ACC112 (cell line): Measurements from ENCODE around the gene PDGFD.
"Not testable (repeated sequence)": the region's sequence is repeated elsewhere in the genome, so short reads cannot be mapped to it uniquely, and the experiment has no call there.

Source experiments
- H2AFZ ChIP-seq: fragments of 200-600 bp; sonication (generic); one replicate; pipeline ENCODE4 v1.6.0; 2017; ENCODE audit warnings: antibody characterized with exemption, low read length; ENCODE audit not compliant: unreplicated experiment
- H3K27ac ChIP-seq: fragments of 200-600 bp; sonication (generic); 2 replicates; pipeline ENCODE4 v1.5.1; 2014; ENCODE audit warnings: low read depth, mild to moderate bottlenecking, antibody characterized with exemption, low read length, moderate library complexity
- H3K27me3 ChIP-seq: fragments of 200-600 bp; sonication (generic); 2 replicates; pipeline ENCODE4 v1.6.1; 2014; ENCODE audit warnings: mild to moderate bottlenecking, antibody characterized with exemption, low read length, moderate library complexity, mixed read lengths; ENCODE audit not compliant: insufficient read depth
- H3K36me3 ChIP-seq: fragments of 200-600 bp; sonication (generic); 2 replicates; pipeline ENCODE4 v1.6.1; 2016; ENCODE audit warnings: mild to moderate bottlenecking, antibody characterized with exemption, low read length, moderate library complexity, mixed read lengths; ENCODE audit not compliant: insufficient read depth
- H3K4me1 ChIP-seq: fragments of 200-600 bp; sonication (generic); one replicate; pipeline ENCODE4 v1.6.1; 2016; ENCODE audit warnings: low read length, mixed read lengths; ENCODE audit not compliant: insufficient read depth, unreplicated experiment, control insufficient read depth
- H3K4me3 ChIP-seq: fragments of 200-600 bp; sonication (generic); 2 replicates; pipeline ENCODE4 v1.5.1; 2014; ENCODE audit warnings: mild to moderate bottlenecking, low read depth, low read length
- H3K79me2 ChIP-seq: fragments of 200-600 bp; sonication (generic); one replicate; pipeline ENCODE4 v1.6.0; 2016; ENCODE audit warnings: low read length; ENCODE audit not compliant: control insufficient read depth, unreplicated experiment, insufficient read depth

The PDGFD gene

GRCh38 chr11:104057908-104058307 is 106.0 kb downstream of the PDGFD start:
- no peak overlapping the region for H3K27ac ChIP-seq
- no peaks in the 10 kb centered on the region for H3K79me2 ChIP-seq
- no peak overlapping the region for H2AFZ ChIP-seq
- no peaks in the 10 kb centered on the region for H3K4me1 ChIP-seq
- no peaks in the 10 kb centered on the region for H3K36me3 ChIP-seq
- no peaks in the 10 kb centered on the region for H3K27me3 ChIP-seq
- no peak overlapping the region for H3K4me3 ChIP-seq

GRCh38 chr11:104055596-104055995 is 108.4 kb downstream of the PDGFD start:
- Histone ChIP-seq H2AFZ (no peak overlapping the region), H3K79me2 (no peaks in the 10 kb centered on the region), H3K27ac (no peak overlapping the region), H3K4me1 (no peaks in the 10 kb centered on the region), H3K4me3 (no peak overlapping the region), H3K36me3 (no peaks in the 10 kb centered on the region), H3K27me3 (0 out of 2 replicates have a peak, but pooled peaks cover 2% of the 10 kb centered on the region)

- Histone ChIP-seq H3K4me1 (no peaks in the 10 kb centered on the region), H3K27me3 (0 out of 2 replicates have a peak, but pooled peaks cover 2% of the 10 kb centered on the region), H3K4me3 (no peak overlapping the region), H3K79me2 (no peaks in the 10 kb centered on the region), H3K27ac (no peak overlapping the region), H3K36me3 (no peaks in the 10 kb centered on the region), H2AFZ (no peak overlapping the region)
Measured at GRCh38 chr11:104054911-104055529, 108.9 kb downstream of the PDGFD start.

GRCh38 chr11:104053743-104054478 is 110.0 kb downstream of the PDGFD start:
- Histone ChIP-seq H3K4me1 (no peaks in the 10 kb centered on the region), H2AFZ (no peak overlapping the region), H3K4me3 (no peak overlapping the region), H3K27ac (no peak overlapping the region), H3K36me3 (no peaks in the 10 kb centered on the region), H3K79me2 (no peaks in the 10 kb centered on the region), H3K27me3 (0 out of 2 replicates have a peak, but pooled peaks cover 2% of the 10 kb centered on the region)

GRCh38 chr11:104051778-104052177 is 112.2 kb downstream of the PDGFD start:
- Histone ChIP-seq H2AFZ (no peak overlapping the region), H3K27me3 (0 out of 2 replicates have a peak, but pooled peaks cover 2% of the 10 kb centered on the region), H3K79me2 (no peaks in the 10 kb centered on the region), H3K27ac (no peak overlapping the region), H3K36me3 (no peaks in the 10 kb centered on the region), H3K4me3 (no peak overlapping the region), H3K4me1 (no peaks in the 10 kb centered on the region)

DNA sequence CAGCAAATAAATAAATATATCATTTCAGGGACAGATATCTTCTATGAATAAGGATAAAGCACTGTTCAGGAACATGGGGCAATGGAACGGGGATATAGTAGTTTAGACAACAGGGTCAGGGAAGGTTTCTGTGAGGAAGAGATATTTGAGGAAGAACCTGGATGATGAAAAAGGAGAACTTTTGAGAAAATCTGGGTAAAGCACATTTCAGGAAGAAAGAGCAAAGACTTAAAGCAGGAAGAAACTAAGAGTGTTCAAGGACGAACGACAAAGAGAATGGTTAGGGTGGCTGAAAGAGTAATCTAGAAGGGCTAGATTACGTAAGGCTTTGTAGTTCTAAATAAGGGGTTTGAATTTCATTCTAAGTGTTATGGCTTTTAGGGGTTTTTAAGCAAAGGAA is 114.8 kb downstream of the PDGFD start:
- Histone ChIP-seq H3K4me1 (no peaks in the 10 kb centered on the region), H3K4me3 (no peak overlapping the region), H3K79me2 (no peaks in the 10 kb centered on the region), H3K27ac (no peak overlapping the region), H2AFZ (no peak overlapping the region), H3K36me3 (no peaks in the 10 kb centered on the region), H3K27me3 (0 out of 2 replicates have a peak, but pooled peaks cover 2% of the 10 kb centered on the region)

DNA sequence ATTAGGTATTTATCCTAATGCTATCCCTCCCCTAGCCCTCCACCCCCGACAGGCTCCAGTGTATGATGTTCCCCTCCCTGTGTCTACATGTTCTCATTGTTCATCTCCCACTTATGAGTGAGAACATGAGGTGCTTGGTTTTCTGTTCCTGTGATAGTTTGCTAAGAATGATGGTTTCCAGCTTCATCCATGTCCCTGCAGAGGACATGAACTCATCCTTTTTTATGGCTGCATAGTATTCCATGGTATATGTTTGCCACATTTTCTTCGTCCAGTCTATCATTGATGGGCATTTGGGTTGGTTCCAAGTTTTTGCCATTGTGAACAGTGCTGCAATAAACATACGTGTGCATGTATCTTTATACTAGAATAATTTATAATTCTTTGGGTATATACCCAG is 117.1 kb downstream of the PDGFD start:
- not testable (repeated sequence) for H3K79me2 ChIP-seq, H3K4me1 ChIP-seq, H3K36me3 ChIP-seq, H3K4me3 ChIP-seq, H3K27ac ChIP-seq, H2AFZ ChIP-seq, H3K27me3 ChIP-seq

GRCh38 chr11:104046331-104046730 is 117.6 kb downstream of the PDGFD start:
- Histone ChIP-seq H3K4me3 (no peak overlapping the region), H3K27ac (no peak overlapping the region), H2AFZ (no peak overlapping the region), H3K79me2 (no peaks in the 10 kb centered on the region), H3K36me3 (no peaks in the 10 kb centered on the region), H3K4me1 (no peaks in the 10 kb centered on the region), H3K27me3 (no peaks in the 10 kb centered on the region)

DNA sequence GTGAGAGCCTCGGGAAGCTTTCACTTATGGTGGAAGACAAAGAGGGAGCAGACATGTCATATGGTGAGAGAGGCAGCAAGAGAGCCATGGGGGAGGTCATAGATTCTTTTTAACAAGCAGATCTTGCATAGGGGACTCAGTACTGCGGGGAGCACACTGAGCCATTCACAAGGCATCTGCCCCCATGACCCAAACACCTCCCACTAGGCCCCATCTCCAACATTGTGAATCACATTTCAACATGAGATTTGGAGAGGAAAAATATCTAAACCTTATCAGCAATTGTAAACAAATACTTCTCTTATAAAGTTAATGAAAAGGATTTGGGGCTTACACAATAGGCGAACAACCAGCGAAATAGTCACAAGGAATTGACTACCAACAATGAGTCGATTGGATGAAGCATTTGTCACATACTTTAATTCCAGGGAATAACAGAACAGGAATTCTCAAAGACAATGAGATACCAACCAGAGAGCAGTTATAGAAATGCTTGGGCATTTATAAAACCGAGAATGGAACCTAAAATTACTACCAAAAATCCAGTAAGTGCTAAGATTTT is 120.2 kb downstream of the PDGFD start:
- Histone ChIP-seq H3K79me2 (no peaks in the 10 kb centered on the region), H3K36me3 (no peaks in the 10 kb centered on the region), H3K27ac (no peak overlapping the region), H3K4me1 (no peaks in the 10 kb centered on the region), H3K27me3 (no peaks in the 10 kb centered on the region), H3K4me3 (no peak overlapping the region), H2AFZ (no peak overlapping the region)

- Histone ChIP-seq H3K4me3 (no peak overlapping the region), H3K27ac (no peak overlapping the region), H2AFZ (no peak overlapping the region), H3K27me3 (no peaks in the 10 kb centered on the region), H3K36me3 (no peaks in the 10 kb centered on the region), H3K4me1 (no peaks in the 10 kb centered on the region), H3K79me2 (no peaks in the 10 kb centered on the region)
Measured at GRCh38 chr11:104043142-104043541, 120.8 kb downstream of the PDGFD start.

- no peak overlapping the region for H3K27ac ChIP-seq
- H3K4me1 ChIP-seq = no peaks in the 10 kb centered on the region
- no peaks in the 10 kb centered on the region for H3K79me2 ChIP-seq
- H2AFZ ChIP-seq = no peak overlapping the region
- no peaks in the 10 kb centered on the region for H3K36me3 ChIP-seq
- no peak overlapping the region for H3K4me3 ChIP-seq
- no peaks in the 10 kb centered on the region for H3K27me3 ChIP-seq
Measured at GRCh38 chr11:104041792-104042191, 122.2 kb downstream of the PDGFD start.
